ENCODE data around the gene MARS1.
"Not testable (repeated sequence)": the region's sequence is repeated elsewhere in the genome, so short reads cannot be mapped to it uniquely, and the experiment has no call there.

The MARS1 gene

GRCh38 chr12:57487597-57488401 lies at the start of gene MARS1:
MARS1 (plus strand) TSS chr12:57488068; CDS start chr12:57488091, 23 bp downstream.
- DNase-seq: peak; percentile 93 to 99 (median 96)
- intact Hi-C loops (cut with DNase I): loop anchor here (2.0 kb wide), 2 partner anchors 29 to 31 kb away; partner anchors contain the start of gene GLI1

GRCh38 chr12:57438400-57438799 lies 49.5 kb upstream of the MARS1 start:
- intact Hi-C loops (cut with DNase I): no loop called here
- DNase-seq: no peak

- DNase-seq: peak in 1 of 10 donors; percentile 2
- intact Hi-C loops (cut with DNase I): no loop called here
These were observed 48.1 kb upstream of the MARS1 start for GRCh38 chr12:57439762-57440266.

GRCh38 chr12:57441393-57441792 lies 46.5 kb upstream of the MARS1 start:
- intact Hi-C loops (cut with DNase I); DNase-seq: not testable (repeated sequence)

GRCh38 chr12:57441846-57442427 lies 45.9 kb upstream of the MARS1 start:
- intact Hi-C loops (cut with DNase I): no loop called here
- DNase-seq: peak in 1 of 10 donors; percentile 14

- intact Hi-C loops (cut with DNase I): not testable (repeated sequence)
These were observed 43.5 kb upstream of the MARS1 start for GRCh38 chr12:57444337-57444736.

GRCh38 chr12:57444744-57445143 lies 43.1 kb upstream of the MARS1 start:
- intact Hi-C loops (cut with DNase I): no loop called here
- DNase-seq: peak in 1 of 10 donors; percentile 9

More at GRCh38 chr12:57444337-57444736, 43.5 kb upstream of the MARS1 start:
- peak in 1 of 10 donors; percentile 2 for DNase-seq

- intact Hi-C loops (cut with DNase I): no loop called here
These were observed 41.4 kb upstream of the MARS1 start for GRCh38 chr12:57446292-57446960.

GRCh38 chr12:57448669-57449068 lies 39.2 kb upstream of the MARS1 start:
- intact Hi-C loops (cut with DNase I): no loop called here
- DNase-seq: no peak

More at GRCh38 chr12:57446292-57446960, 41.4 kb upstream of the MARS1 start:
- DNase-seq: peak in 1 of 10 donors; percentile 4

GRCh38 chr12:57449375-57449774 lies 38.5 kb upstream of the MARS1 start:
- intact Hi-C loops (cut with DNase I): no loop called here
- DNase-seq: no peak

GRCh38 chr12:57450057-57450456 lies 37.8 kb upstream of the MARS1 start:
- DNase-seq: no peak
- intact Hi-C loops (cut with DNase I): no loop called here

GRCh38 chr12:57451233-57451778 lies 36.6 kb upstream of the MARS1 start:
- intact Hi-C loops (cut with DNase I): no loop called here
- DNase-seq: no peak

- DNase-seq: peak in 6 of 10 donors; percentile 36 to 92 (median 67)
- intact Hi-C loops (cut with DNase I): loop anchor here (2.0 kb wide), 1 partner anchor 190 kb away; no protein-coding TSS in a partner anchor
These were observed 35.5 kb upstream of the MARS1 start for GRCh38 chr12:57452181-57452936.

- peak; percentile 69 to 97 (median 86) for DNase-seq
- intact Hi-C loops (cut with DNase I): loop anchor here (1.0 to 2.0 kb wide), 2 partner anchors 146 to 190 kb away; no protein-coding TSS in a partner anchor
These were observed 34.8 kb upstream of the MARS1 start for GRCh38 chr12:57452937-57453509.

GRCh38 chr12:57454213-57454565 lies 33.7 kb upstream of the MARS1 start:
- intact Hi-C loops (cut with DNase I): no loop called here
- peak in 1 of 10 donors; percentile 49 for DNase-seq

GRCh38 chr12:57454566-57455373 lies 33.1 kb upstream of the MARS1 start, which contains the start of gene INHBE:
INHBE (plus strand) TSS chr12:57455307; CDS start chr12:57455537, 230 bp downstream.
- peak in 1 of 10 donors; percentile 66 for DNase-seq
- intact Hi-C loops (cut with DNase I): no loop called here

- intact Hi-C loops (cut with DNase I): no loop called here
- DNase-seq: no peak
These were observed 32.3 kb upstream of the MARS1 start for GRCh38 chr12:57455374-57456144.
